ENCODE measurements around the gene GSTK1. TPM values are rescaled to one million over a fixed set of nuclear protein-coding genes. Genes with fewer than 3 reads are reported as not detected.
"Not testable (repeated sequence)": the region's sequence is repeated elsewhere in the genome, so short reads cannot be mapped to it uniquely, and the experiment has no call there.

Gene GSTK1
- total RNA-seq, 1 donor from 2014 or later: 278 TPM

- DNase-seq (ENCODE audit: missing footprints) (no peak), ATAC-seq (no peak)
- intact Hi-C loops (cut with DNase I): no loop called here
Observed at GRCh38 chr7:143257501-143257900, 5.7 kb upstream of the GSTK1 start.

GRCh38 chr7:143258831-143259230 is 4.4 kb upstream of the GSTK1 start:
- peak; percentile 27 for ATAC-seq
- DNase-seq (ENCODE audit: missing footprints): no peak
- intact Hi-C loops (cut with DNase I): no loop called here

DNA sequence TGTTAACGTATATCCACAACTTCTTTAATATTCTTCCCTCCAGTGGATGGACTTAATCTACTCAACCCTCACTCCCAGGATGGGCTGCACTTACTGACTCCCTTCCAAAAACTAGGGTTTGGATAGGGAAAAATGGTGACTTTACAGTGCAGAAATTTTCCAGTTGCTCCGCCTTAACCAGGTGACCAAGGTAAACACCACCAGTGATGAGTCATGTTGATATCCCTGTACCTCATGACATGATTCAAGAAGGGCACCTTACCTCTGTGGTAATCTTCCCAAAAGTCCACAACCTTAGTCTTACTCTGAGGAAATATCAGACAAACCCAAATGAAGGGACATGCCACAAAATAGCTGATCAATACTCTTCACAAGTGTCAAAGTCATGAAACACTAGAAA is 3.5 kb upstream of the GSTK1 start:
- DNase-seq (ENCODE audit: missing footprints) (no peak), ATAC-seq (no peak)
- intact Hi-C loops (cut with DNase I): no loop called here

- intact Hi-C loops (cut with DNase I): no loop called here
- no peak for ATAC-seq
Observed at GRCh38 chr7:143261901-143262300, 1.3 kb upstream of the GSTK1 start.

GRCh38 chr7:143264196-143264568 is 941 bp downstream of the GSTK1 start:
- intact Hi-C loops (cut with DNase I); DNase-seq (ENCODE audit: missing footprints); ATAC-seq: not testable (repeated sequence)

More at GRCh38 chr7:143261901-143262300, 1.3 kb upstream of the GSTK1 start:
- no peak for DNase-seq (ENCODE audit: missing footprints)

DNA sequence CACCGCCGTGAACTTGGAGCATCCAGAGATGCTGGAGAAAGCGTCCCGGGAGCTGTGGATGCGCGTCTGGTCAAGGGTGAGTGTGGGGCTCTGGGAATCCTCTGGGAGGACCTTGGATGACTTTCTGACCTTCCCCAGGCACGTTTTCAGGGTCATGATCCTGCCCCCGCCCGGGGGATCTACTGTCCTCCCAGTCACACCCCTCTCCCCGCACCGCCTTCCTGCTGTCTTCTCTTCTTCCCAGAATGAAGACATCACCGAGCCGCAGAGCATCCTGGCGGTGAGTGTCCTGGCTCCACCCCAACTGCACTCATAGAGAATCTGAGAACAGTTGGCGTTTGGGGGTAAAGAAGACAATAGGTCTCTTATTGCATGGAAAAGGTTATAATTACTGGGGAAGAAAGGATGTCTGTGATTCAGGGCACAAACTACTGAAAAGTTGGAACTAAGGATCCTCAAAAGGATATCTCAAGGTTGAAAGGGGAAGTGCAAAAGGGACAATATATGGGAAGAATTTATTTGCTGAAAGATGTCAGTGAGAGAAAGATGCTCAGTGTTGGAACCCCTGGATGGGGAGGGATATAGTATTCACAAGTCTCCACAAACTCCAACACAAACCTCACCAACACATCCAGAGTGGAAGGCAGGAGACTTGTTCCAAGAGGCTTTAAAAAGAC is 1.9 kb downstream of the GSTK1 start:
- DNase-seq (ENCODE audit: missing footprints): no peak

DNA sequence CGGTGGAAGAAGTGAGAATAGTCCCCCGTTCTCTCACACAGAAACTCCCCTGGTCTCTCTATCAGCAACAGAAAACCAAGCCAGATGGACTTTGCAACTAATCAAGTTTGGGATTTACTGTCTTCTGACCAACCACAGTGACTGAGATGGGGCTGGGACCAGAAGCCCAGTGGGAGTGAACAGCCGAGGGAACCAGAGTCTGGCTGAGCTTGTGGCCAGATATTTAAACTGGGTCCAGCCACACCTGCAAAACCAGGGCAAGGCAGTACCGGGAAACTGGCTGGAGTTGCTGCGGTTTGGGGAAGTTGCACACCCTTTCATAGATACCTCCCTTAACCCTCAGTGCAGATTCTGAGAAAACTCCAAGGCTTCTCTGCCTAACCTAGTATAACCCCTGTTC is 6.0 kb downstream of the GSTK1 start:
- ATAC-seq (no peak), DNase-seq (ENCODE audit: missing footprints) (no peak)
- intact Hi-C loops (cut with DNase I): no loop called here

More for the DNA sequence above, 1.9 kb downstream of the GSTK1 start:
- ATAC-seq: no peak
- intact Hi-C loops (cut with DNase I): no loop called here

GRCh38 chr7:143271240-143271639 is 8.0 kb downstream of the GSTK1 start:
- intact Hi-C loops (cut with DNase I): no loop called here
- no peak for ATAC-seq
- no peak for DNase-seq (ENCODE audit: missing footprints)

- DNase-seq (ENCODE audit: missing footprints) (no peak), ATAC-seq (no peak)
- intact Hi-C loops (cut with DNase I): no loop called here
Observed at GRCh38 chr7:143272871-143273270, 9.6 kb downstream of the GSTK1 start.

GRCh38 chr7:143279186-143280098 is 16.2 kb downstream of the GSTK1 start:
- intact Hi-C loops (cut with DNase I): no loop called here
- ATAC-seq: peak; percentile 80
- no peak for DNase-seq (ENCODE audit: missing footprints)

GRCh38 chr7:143280160-143280559 is 16.9 kb downstream of the GSTK1 start:
- intact Hi-C loops (cut with DNase I): no loop called here

GRCh38 chr7:143280566-143280965 is 17.3 kb downstream of the GSTK1 start:
- intact Hi-C loops (cut with DNase I): no loop called here
- ATAC-seq: no peak

More at GRCh38 chr7:143280160-143280559, 16.9 kb downstream of the GSTK1 start:
- ATAC-seq: no peak
- no peak for DNase-seq (ENCODE audit: missing footprints)

GRCh38 chr7:143281529-143281928 is 18.3 kb downstream of the GSTK1 start:
- DNase-seq (ENCODE audit: missing footprints) (no peak), ATAC-seq (no peak)
- intact Hi-C loops (cut with DNase I): no loop called here

More at GRCh38 chr7:143280566-143280965, 17.3 kb downstream of the GSTK1 start:
- DNase-seq (ENCODE audit: missing footprints): no peak

- intact Hi-C loops (cut with DNase I): no loop called here
- no peak for DNase-seq (ENCODE audit: missing footprints)
- ATAC-seq: no peak
Observed at GRCh38 chr7:143282124-143282523, 18.9 kb downstream of the GSTK1 start.

- ATAC-seq (no peak), DNase-seq (ENCODE audit: missing footprints) (no peak)
- intact Hi-C loops (cut with DNase I): no loop called here
Observed at GRCh38 chr7:143283381-143283780, 20.1 kb downstream of the GSTK1 start.

DNA sequence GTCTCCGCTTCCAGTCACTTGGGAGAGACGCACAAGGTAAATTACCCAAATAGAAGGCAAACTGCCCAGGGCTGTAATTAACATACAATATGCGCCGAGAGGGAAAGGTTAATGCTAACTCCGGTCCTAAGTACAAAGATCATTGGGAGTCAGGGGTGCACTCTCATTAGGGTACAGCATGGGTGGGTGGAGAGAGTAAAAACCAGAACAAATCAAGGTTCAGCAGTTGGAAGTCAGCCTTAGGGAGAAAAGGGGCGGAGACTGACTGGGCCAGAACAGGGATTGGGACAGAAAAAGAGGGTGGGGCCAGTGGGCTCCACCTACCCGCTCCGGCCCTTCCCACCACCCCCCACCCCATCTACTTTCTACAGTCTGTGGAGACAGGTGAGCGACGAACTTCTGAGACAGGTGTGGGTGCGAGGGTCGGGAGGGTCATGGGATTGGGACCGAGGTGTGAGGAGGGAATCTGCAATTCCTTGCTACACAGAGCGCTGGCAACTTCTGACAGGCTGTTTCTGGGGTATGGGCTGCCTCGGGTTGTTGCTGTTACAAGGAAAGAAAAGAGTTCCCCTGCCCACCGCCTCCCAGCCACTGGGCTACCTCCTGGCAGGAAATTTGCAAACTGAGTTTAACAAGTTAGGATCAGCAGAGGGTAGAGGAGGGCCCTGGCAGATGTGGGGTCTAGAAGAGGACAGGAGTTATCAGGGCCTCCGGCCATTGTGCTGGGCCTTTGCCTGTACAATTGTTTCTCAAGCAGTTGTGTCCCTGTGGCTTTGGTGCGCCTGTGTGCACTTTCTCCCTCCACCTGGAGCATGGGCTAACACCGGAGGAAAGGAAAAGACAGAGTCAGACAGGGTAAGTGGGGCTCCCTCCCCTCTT is 21.6 kb downstream of the GSTK1 start, which contains the start of gene TMEM139:
Gene TMEM139, plus strand, starts transcription at position 368 of the 879 bp plus-strand sequence. CDS start 1,000 bp downstream, outside the sequence.
- DNase-seq (ENCODE audit: missing footprints): no peak
- ATAC-seq: peak; percentile 23
- intact Hi-C loops (cut with DNase I): loop anchor here (1.0 to 5.0 kb wide), 2 partner anchors 22 to 43 kb away; partner anchors contain the start of gene GSTK1

GRCh38 chr7:143285470-143285778 is 22.2 kb downstream of the GSTK1 start:
- peak; percentile 53 for ATAC-seq
- no peak for DNase-seq (ENCODE audit: missing footprints)
- intact Hi-C loops (cut with DNase I): loop anchor here (1.0 to 5.0 kb wide), 2 partner anchors 22 to 43 kb away; partner anchors contain the start of gene GSTK1

DNA sequence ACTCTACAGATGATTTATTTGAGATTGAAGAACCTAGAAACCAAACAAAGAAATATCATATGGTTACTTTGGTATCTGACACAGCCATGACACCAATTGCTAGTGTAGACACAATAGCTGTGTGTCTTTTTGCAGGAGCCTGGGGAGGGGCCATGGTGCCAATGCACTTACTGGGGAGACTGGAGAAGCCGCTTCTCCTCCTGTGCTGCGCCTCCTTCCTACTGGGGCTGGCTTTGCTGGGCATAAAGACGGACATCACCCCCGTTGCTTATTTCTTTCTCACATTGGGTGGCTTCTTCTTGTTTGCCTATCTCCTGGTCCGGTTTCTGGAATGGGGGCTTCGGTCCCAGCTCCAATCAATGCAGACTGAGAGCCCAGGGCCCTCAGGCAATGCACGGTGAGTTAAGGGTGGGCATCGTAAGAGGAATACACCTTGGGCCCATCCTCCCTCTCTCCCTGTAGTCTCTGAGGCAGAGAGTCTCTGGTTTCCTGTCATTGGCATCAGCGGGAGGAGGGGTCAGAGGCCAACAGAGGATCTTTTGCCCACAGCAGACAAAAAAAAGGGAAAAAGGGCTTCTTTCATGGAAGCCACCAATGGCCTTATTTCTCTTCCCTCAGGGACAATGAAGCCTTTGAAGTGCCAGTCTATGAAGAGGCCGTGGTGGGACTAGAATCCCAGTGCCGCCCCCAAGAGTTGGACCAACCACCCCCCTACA is 22.7 kb downstream of the GSTK1 start:
- intact Hi-C loops (cut with DNase I): loop anchor here (1.0 to 5.0 kb wide), 2 partner anchors 23 to 44 kb away; partner anchors contain the start of gene GSTK1
- no peak for DNase-seq (ENCODE audit: missing footprints)
- ATAC-seq: no peak

Data from Right ventricle myocardium inferior (tissue), 1 donor.